ENCODE measurements around the gene USHBP1. TPM values are rescaled to one million over a fixed set of nuclear protein-coding genes. Genes with fewer than 3 reads are reported as not detected.
A peak's percentile ranks its signal among the peaks of the same experiment; 100 is the strongest.

Gene USHBP1
- total and polyA plus RNA-seq, 2 of the 13 experiments (the other 11 are each of a cell fraction or from before 2014, with no cell fraction given) = 0.15 to 1.5 TPM

GRCh38 chr19:17260842-17261325 is 3.7 kb downstream of the USHBP1 start:
- no peak overlapping the region for H3K27ac ChIP-seq (ENCODE audit: extremely low read length, insufficient read depth, low read length)
- peak overlapping the region; percentile 60 for H2AFZ ChIP-seq (ENCODE audit: low read length)
- FAIRE-seq (peak; percentile 90), DNase-seq (ENCODE audit: low spot score) (peak; percentile 82), ATAC-seq (peak; percentile 94)
- in situ Hi-C loops (cut with HindIII; ENCODE audit: extremely low pct_ligation_motif_present, low pct_unique_long_range_greater_than_20kb) = no loop called here
- H3K4me1 ChIP-seq (ENCODE audit: insufficient read depth, low read length) = peaks cover 61% of the 10 kb centered on the region
- H3K27me3 ChIP-seq (ENCODE audit: control insufficient read depth in 1 of 2, insufficient read depth in 2 of 2, low read length in 2 of 2) = no peaks in the 10 kb centered on the region
- H3K9ac ChIP-seq (ENCODE audit: insufficient read depth, low read depth, low read length) = peak overlapping the region; percentile 56; the same call in 1 of the 2 replicates
- H4K20me1 ChIP-seq (ENCODE audit: insufficient read depth, low read length) = no peaks in the 10 kb centered on the region
- intact Hi-C loops (cut with micrococcal nuclease; ENCODE audit: unreplicated experiment) = loop anchor here (2.0 kb wide), 1 partner anchor 14 kb away; no protein-coding TSS in a partner anchor
- H3K4me3 ChIP-seq (replicated peaks in 1 of 3; ENCODE audit: insufficient read depth in 1 of 3, low read depth in 2 of 3, low read length in 3 of 3) = peak overlapping the region in 2 of 3 experiments; percentile 8 to 59; a peak in 1 of 6 replicates
- 6% methylated on average over 14 of the region's 15 CpGs for WGBS (ENCODE audit: low lambda C conversion rate)
- no peaks in the 10 kb centered on the region for H3K9me3 ChIP-seq (ENCODE audit: low read length)
- CTCF ChIA-PET (ENCODE audit: low intra/inter-chr PET ratio, low total read pairs) = interaction anchor here (1.1 to 1.4 kb wide), 3 partner anchors 22 to 56 kb away, joined by 3 to 6 read pairs (median 5); partner anchors contain the start of gene OCEL1
- peak overlapping the region; percentile 90 for H3K4me2 ChIP-seq (ENCODE audit: low read depth, low read length)
- no peaks in the 10 kb centered on the region for H3K36me3 ChIP-seq (replicated peaks in 1 of 2; ENCODE audit: control insufficient read depth in 1 of 2, insufficient read depth in 2 of 2, low read length in 2 of 2)
- POLR2A ChIA-PET = interaction anchor here (0.6 to 3.2 kb wide), 6 partner anchors 12 to 46 kb away, joined by 3 to 18 read pairs (median 8); partner anchors contain the start of gene USE1
- BruUV-seq (replicated peaks) = no TSS peak
- H3K79me2 ChIP-seq (ENCODE audit: insufficient read depth, low read length) = no peaks in the 10 kb centered on the region
- TF ChIP-seq IKZF1 (IDR thresholded peaks at IDR 0.05) = no peak
- no peak for TF ChIP-seq FOXO4 (CRISPR knock-in tag; conservative IDR thresholded peaks at IDR 0.05)
- TF ChIP-seq SNAPC2 (CRISPR knock-in tag; IDR thresholded peaks at IDR 0.05) = no peak
- no peak for TF ChIP-seq IRF1 (CRISPR knock-in tag; IDR thresholded peaks at IDR 0.05; ENCODE audit: low read depth)
- peak; percentile 68; the same call in 1 of the 2 replicates for TF ChIP-seq ZNF652 (CRISPR knock-in tag; IDR thresholded peaks at IDR 0.05; ENCODE audit: borderline replicate concordance, low read depth)
- no peak for TF ChIP-seq BHLHE40 (IDR thresholded peaks at IDR 0.05; ENCODE audit: low read length)
- TF ChIP-seq ZNF124 (CRISPR knock-in tag; IDR thresholded peaks at IDR 0.05) = no peak
- TF ChIP-seq ZNF546 (CRISPR knock-in tag; conservative IDR thresholded peaks at IDR 0.05) = no peak
- TF ChIP-seq NKX3-1 (CRISPR knock-in tag; IDR thresholded peaks at IDR 0.05) = no peak
- no peak for TF ChIP-seq KIAA2018 (CRISPR knock-in tag; IDR thresholded peaks at IDR 0.05; ENCODE audit: borderline replicate concordance)
- TF ChIP-seq ZNF670 (CRISPR knock-in tag; IDR thresholded peaks at IDR 0.05; ENCODE audit: borderline replicate concordance) = no peak
- 0 out of 2 replicates have a peak, but pooled peaks have one; percentile 30 for TF ChIP-seq TRAFD1 (CRISPR knock-in tag; IDR thresholded peaks at IDR 0.05; ENCODE audit: borderline replicate concordance)

Data from HepG2 (cell line).